ENCODE measurements around the gene MMP7.

MMP7 gene

GRCh38 chr11:102491969-102492368, 38.6 kb downstream of the MMP7 start:
- no peak for DNase-seq

GRCh38 chr11:102489186-102490145, 41.1 kb downstream of the MMP7 start:
- no peak for DNase-seq

GRCh38 chr11:102488208-102488607, 42.3 kb downstream of the MMP7 start:
- no peak for DNase-seq

GRCh38 chr11:102487214-102487613, 43.3 kb downstream of the MMP7 start:
- no peak for DNase-seq

GRCh38 chr11:102486584-102486983, 44.0 kb downstream of the MMP7 start:
- no peak for DNase-seq

- DNase-seq, result no peak
Measured at GRCh38 chr11:102485095-102485722, 45.3 kb downstream of the MMP7 start.

- DNase-seq, result no peak
Measured at GRCh38 chr11:102482433-102482832, 48.1 kb downstream of the MMP7 start.

- DNase-seq, result no peak
Measured at GRCh38 chr11:102479733-102480132, 50.8 kb downstream of the MMP7 start.

- DNase-seq, result no peak
Measured at GRCh38 chr11:102478673-102479299, 51.8 kb downstream of the MMP7 start.

- DNase-seq, result no peak
Measured at GRCh38 chr11:102476812-102477211, 53.7 kb downstream of the MMP7 start.

- DNase-seq, result no peak
Measured at GRCh38 chr11:102476069-102476468, 54.5 kb downstream of the MMP7 start.

- no peak for DNase-seq
Measured at GRCh38 chr11:102473543-102473942, 57.0 kb downstream of the MMP7 start.

GRCh38 chr11:102472127-102472526, 58.4 kb downstream of the MMP7 start:
- DNase-seq, result no peak

GRCh38 chr11:102471474-102471873, 59.1 kb downstream of the MMP7 start:
- no peak for DNase-seq
